Left lung (tissue), 10 donors: Measurements from ENCODE around the gene XRCC6. TPM values are rescaled to one million over a fixed set of nuclear protein-coding genes. Genes with fewer than 3 reads are reported as not detected.
A peak's percentile ranks its signal among the peaks of the same experiment; 100 is the strongest.

Source experiments
- ATAC-seq: fragments of 200-7000 bp; cut with Tn5 transposase; one replicate; pipeline ENCODE4 v1.9.1; 2020; ENCODE audit warnings: moderate library complexity
- DNase-seq, 4 donors: peaks; one replicate each; pipeline ENCODE4 v3.0.0-alpha.2; 2013 to 2020
- H3K27ac ChIP-seq, 2 donors: fragments of 200-600 bp; sonication (generic) in 1 of 2; one replicate each; pipeline versions ENCODE4 v1.5.0 to v1.8.0; 2020 to 2021
- H3K27me3 ChIP-seq, 2 donors: fragments of 200-600 bp; sonication (generic) in 1 of 2; one replicate each; pipeline versions ENCODE4 v1.5.0 to v1.8.0; 2020 to 2021
- H3K36me3 ChIP-seq, 2 donors: fragments of 200-600 bp; sonication (generic) in 1 of 2; one replicate each; pipeline versions ENCODE4 v1.5.0 to v1.8.0; 2020 to 2021
- H3K4me1 ChIP-seq, 2 donors: fragments of 200-600 bp; one replicate each; pipeline ENCODE4 v1.8.0; 2021
- H3K4me3 ChIP-seq, 2 donors: fragments of 200-600 bp; sonication (generic) in 1 of 2; one replicate each; pipeline versions ENCODE4 v1.5.0 to v1.8.0; 2020 to 2021; ENCODE audit warnings: mild to moderate bottlenecking in 1 of 2
- H3K9me3 ChIP-seq, 2 donors: fragments of 200-600 bp; sonication (generic) in 1 of 2; one replicate each; pipeline versions ENCODE4 v1.5.0 to v1.8.0; 2020 to 2021
- intact Hi-C, 2 donors: fragments of 100-400 bp; cut with DNase I; formaldehyde crosslinking; loops; one replicate each; pipeline versions ENCODE4 v1.11.2 to v1.14.2; 2022
- polyA plus RNA-seq, 6 donors: library from polyadenylated mRNA; unstranded; fragments of 120-200 nt; gene quantifications; one replicate each; pipeline ENCODE4 v1.2.1, GENCODE V29; 2013; ENCODE audit not compliant: insufficient read length in 6 of 6
- total RNA-seq, 2 donors: library from RNA; stranded (reverse); fragmentation: NEBNext Ultra II Directional; extraction: Animal tissue kit (Norgen Biotek cat#: 25700); gene quantifications; one replicate each; pipeline ENCODE4 v1.2.1, GENCODE V29; 2021
- TF ChIP-seq, protein P1 (sequence below), 2 donors: fragments of 200-600 bp; sonication (generic) in 1 of 2; IDR thresholded peaks; one replicate each; pipeline versions ENCODE4 v1.5.0 to v1.8.0; 2021; ENCODE audit warnings: antibody characterized with exemption in 2 of 2
- donor health status: DM: no; HTN: yes; CAD: no.
- donor health status: DM: no; HTN: no; CAD: no.

Gene XRCC6
- total and polyA plus RNA-seq, 8 donors = 176 to 363 (median 338) TPM

DNA sequence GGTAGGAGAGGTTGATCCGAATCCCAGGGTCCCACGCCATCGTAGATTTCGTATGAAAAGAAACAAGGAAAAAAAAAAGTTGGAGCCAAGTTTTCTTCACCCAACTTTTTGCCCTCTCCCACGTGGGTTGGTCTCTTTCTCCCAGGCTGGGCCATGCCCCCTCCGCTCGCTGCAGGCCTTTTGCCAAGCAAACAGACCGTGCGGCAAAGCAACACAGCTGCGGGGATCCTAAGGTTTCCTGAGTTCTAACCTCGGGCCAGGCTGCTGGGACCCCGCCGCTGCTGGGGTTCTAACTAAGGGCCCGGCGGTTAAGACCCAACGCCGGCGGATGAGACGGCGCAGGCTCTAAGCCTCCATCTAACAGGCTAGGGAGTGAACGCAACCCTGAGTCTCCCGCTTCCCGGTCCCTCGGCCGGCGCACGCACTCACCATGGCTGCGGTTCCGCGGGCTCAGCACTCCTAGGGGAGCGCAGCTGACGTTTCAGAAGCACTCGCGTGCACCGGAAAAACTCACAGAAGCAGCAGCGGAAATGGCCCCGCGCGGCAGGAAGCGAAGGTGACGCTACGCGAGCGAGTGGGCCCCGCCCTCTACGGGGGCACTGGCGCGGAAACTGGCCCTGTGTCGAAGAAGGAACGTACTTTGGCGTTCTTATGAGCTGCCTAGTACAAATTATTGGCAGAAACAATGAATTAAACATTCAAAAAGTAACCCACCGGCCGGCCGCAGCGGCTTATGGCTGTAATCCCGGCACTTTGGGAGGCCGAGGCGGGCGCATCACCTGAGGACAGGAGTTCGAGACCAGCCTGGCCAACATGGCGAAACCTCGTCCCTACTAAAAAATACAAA, 67.5 kb downstream of the XRCC6 start, which contains the start of gene SNU13:
Gene SNU13 (minus strand): TSS at position 503 of the 847 bp plus-strand sequence. CDS start 71 bp downstream, at position 432.
- Histone ChIP-seq H3K27me3 (no peaks in the 10 kb centered on the region), H3K4me3 (peak within 1 kb of the TSS; percentile 66 to 82), H3K27ac (peak within 1 kb of the TSS; percentile 93 to 96), H3K4me1 (peaks cover 0 to 27% of the 10 kb centered on the region in 2 donors), H3K9me3 (no peaks in the 10 kb centered on the region), H3K36me3 (peaks cover 0 to 7% of the 10 kb centered on the region in 2 donors)
- ATAC-seq (peak; percentile 98), DNase-seq (peak; percentile 89 to 99 (median 94))
- TF ChIP-seq, protein P1, sequence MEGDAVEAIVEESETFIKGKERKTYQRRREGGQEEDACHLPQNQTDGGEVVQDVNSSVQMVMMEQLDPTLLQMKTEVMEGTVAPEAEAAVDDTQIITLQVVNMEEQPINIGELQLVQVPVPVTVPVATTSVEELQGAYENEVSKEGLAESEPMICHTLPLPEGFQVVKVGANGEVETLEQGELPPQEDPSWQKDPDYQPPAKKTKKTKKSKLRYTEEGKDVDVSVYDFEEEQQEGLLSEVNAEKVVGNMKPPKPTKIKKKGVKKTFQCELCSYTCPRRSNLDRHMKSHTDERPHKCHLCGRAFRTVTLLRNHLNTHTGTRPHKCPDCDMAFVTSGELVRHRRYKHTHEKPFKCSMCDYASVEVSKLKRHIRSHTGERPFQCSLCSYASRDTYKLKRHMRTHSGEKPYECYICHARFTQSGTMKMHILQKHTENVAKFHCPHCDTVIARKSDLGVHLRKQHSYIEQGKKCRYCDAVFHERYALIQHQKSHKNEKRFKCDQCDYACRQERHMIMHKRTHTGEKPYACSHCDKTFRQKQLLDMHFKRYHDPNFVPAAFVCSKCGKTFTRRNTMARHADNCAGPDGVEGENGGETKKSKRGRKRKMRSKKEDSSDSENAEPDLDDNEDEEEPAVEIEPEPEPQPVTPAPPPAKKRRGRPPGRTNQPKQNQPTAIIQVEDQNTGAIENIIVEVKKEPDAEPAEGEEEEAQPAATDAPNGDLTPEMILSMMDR (IDR thresholded peaks at IDR 0.05) = peak in 1 of 2 donors; percentile 26
- intact Hi-C loops = no loop called here

DNA sequence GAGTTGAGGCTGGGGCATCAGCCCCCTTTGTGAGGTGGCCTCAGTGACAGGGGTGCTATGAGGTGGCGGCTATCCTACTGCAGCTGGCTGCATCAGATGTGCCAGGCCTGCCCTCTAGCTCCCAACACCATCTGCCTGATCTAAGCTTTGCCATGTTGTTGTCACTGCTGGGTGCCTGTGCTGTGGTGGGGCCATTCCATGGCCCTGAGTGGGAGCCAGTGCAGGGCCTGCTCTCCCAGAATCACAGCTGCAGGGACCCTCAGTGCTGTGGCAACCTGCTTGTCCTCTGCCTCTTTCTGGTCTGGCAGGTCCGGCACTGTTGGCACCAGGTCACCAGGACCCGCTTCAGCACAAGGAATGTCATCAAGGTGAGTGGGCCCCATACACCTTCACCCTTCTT, 69.4 kb downstream of the XRCC6 start:
- Histone ChIP-seq H3K27ac (peak overlapping the region in 1 of 2 donors; percentile 18), H3K4me1 (peaks cover 0 to 27% of the 10 kb centered on the region in 2 donors), H3K36me3 (peaks cover 0 to 16% of the 10 kb centered on the region in 2 donors), H3K4me3 (no peak overlapping the region), H3K27me3 (no peaks in the 10 kb centered on the region), H3K9me3 (no peaks in the 10 kb centered on the region)
- ATAC-seq = no peak
- intact Hi-C loops = no loop called here
- peak in 1 of 4 donors; percentile 50 for DNase-seq
- TF ChIP-seq, protein P1 (IDR thresholded peaks at IDR 0.05) = no peak

DNA sequence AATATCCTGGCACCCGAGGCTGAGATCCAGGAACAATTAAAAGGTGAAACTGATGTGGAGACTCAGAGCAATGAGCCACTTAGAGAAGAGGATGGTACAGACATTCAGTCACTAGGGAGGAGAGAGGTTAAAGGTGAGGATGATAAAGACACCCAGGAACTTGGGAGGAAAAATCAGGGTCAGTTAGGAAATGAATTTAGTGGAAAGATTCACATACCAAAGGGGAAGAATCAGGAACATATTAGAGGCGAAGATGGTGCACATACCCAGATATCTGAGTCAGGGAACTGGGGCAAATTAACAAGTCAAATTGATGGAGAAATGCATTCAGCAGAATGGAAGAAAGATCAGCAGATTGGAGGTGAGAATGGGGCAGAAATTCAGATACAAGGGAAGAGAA, 74.1 kb downstream of the XRCC6 start:
- intact Hi-C loops = no loop called here
- DNase-seq (no peak), ATAC-seq (no peak)
- Histone ChIP-seq H3K27ac (no peak overlapping the region), H3K36me3 (peaks cover 0 to 16% of the 10 kb centered on the region in 2 donors), H3K4me1 (peaks cover 10 to 19% of the 10 kb centered on the region in 2 donors), H3K9me3 (no peaks in the 10 kb centered on the region), H3K27me3 (no peaks in the 10 kb centered on the region), H3K4me3 (no peak overlapping the region)
- TF ChIP-seq, protein P1 (IDR thresholded peaks at IDR 0.05) = no peak

DNA sequence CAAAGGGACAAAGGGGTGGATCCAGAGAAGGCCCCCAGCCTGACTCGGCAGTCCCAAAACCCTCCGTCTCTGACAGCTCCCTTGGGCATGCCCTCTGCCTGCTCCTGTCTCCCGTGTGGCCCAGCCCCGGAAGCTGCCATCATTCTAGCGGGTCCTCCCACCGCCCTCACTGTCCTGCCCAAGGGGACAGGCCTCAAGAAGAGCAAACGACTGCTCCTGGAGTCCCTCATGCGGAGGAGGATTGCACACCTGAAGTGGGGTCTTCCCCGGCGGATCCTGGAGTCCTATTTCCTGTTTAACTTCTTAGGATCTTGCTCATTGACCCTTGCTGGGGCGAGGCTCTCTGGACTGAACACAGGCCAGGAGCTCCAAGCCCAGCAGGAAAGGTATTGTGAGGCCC, 75.6 kb downstream of the XRCC6 start:
- intact Hi-C loops = no loop called here
- no peak overlapping the region for H3K27ac ChIP-seq

More for the DNA sequence above, 75.6 kb downstream of the XRCC6 start:
- H3K27me3 ChIP-seq = no peaks in the 10 kb centered on the region
- H3K4me3 ChIP-seq = no peak overlapping the region
- ATAC-seq (peak; percentile 5), DNase-seq (no peak)
- peaks cover 10 to 19% of the 10 kb centered on the region in 2 donors for H3K4me1 ChIP-seq
- TF ChIP-seq, protein P1 (IDR thresholded peaks at IDR 0.05) = no peak
- H3K9me3 ChIP-seq = no peaks in the 10 kb centered on the region
- H3K36me3 ChIP-seq = peaks cover 0 to 16% of the 10 kb centered on the region in 2 donors
